GM21528 (cell line): ENCODE measurements around the gene ARTN.

Experiments used
- ATAC-seq: cut with Tn5 transposase; IDR thresholded peaks from one replicate; pipeline ENCODE4 v1.9.1; 2021; ENCODE audit warnings: mild to moderate bottlenecking, moderate library complexity; ENCODE audit not compliant: unreplicated experiment, low FRiP score

Gene ARTN

GRCh38 chr1:43969416-43969745 lies 35.8 kb downstream of the ARTN start:
- no peak for ATAC-seq

- peak; percentile 69 for ATAC-seq
Measured at GRCh38 chr1:43969746-43970466, 36.3 kb downstream of the ARTN start, which contains the start of gene DPH2. Gene DPH2, plus strand, starts transcription at chr1:43970010. Its CDS starts 166 bp downstream, at chr1:43970176.

- ATAC-seq = no peak
Measured at GRCh38 chr1:43970502-43970901, 36.9 kb downstream of the ARTN start.

- ATAC-seq = no peak
Measured at GRCh38 chr1:43970911-43971310, 37.3 kb downstream of the ARTN start.

- ATAC-seq = no peak
Measured at GRCh38 chr1:43971336-43971980, 37.9 kb downstream of the ARTN start.

GRCh38 chr1:43973981-43974442 lies 40.4 kb downstream of the ARTN start:
- no peak for ATAC-seq

- ATAC-seq = peak; percentile 68
Measured at GRCh38 chr1:43974443-43975248, 41.0 kb downstream of the ARTN start, which contains the start of gene ATP6V0B. Gene ATP6V0B, plus strand, starts transcription at chr1:43974960. Its CDS starts 81 bp downstream, at chr1:43975041.

GRCh38 chr1:43975249-43975961 lies 41.8 kb downstream of the ARTN start:
- ATAC-seq = no peak

- ATAC-seq = no peak
Measured at GRCh38 chr1:43976045-43976444, 42.4 kb downstream of the ARTN start.

- ATAC-seq = no peak
Measured at GRCh38 chr1:43976890-43977289, 43.3 kb downstream of the ARTN start.

GRCh38 chr1:43977376-43978263 lies 44.0 kb downstream of the ARTN start:
- ATAC-seq = no peak

- ATAC-seq = no peak
Measured at GRCh38 chr1:43978264-43978550, 44.6 kb downstream of the ARTN start.

GRCh38 chr1:43978551-43979260 lies 45.1 kb downstream of the ARTN start, which contains the start of gene B4GALT2:
Gene B4GALT2, plus strand, starts transcription at chr1:43979210. Its CDS starts 1,951 bp downstream, at chr1:43981161.
- no peak for ATAC-seq

GRCh38 chr1:43979261-43979527 lies 45.6 kb downstream of the ARTN start:
- no peak for ATAC-seq

GRCh38 chr1:43979528-43980254 lies 46.1 kb downstream of the ARTN start:
- no peak for ATAC-seq

GRCh38 chr1:43980255-43981134 lies 46.9 kb downstream of the ARTN start:
- no peak for ATAC-seq

- no peak for ATAC-seq
Measured at GRCh38 chr1:43981135-43981491, 47.5 kb downstream of the ARTN start.

- ATAC-seq = no peak
Measured at GRCh38 chr1:43981636-43982035, 48.0 kb downstream of the ARTN start.
